Loucy (cell line): ENCODE data around the gene ARHGEF9.

ENCODE experiments used
- H2AFZ ChIP-seq: fragments of 200-600 bp; sonication (generic); 2 replicates; pipeline ENCODE4 v1.6.0; 2016; ENCODE audit warnings: antibody characterized with exemption, mild to moderate bottlenecking, low read length, moderate library complexity
- H3F3A ChIP-seq: fragments of 200-600 bp; 2 replicates; pipeline ENCODE4 v1.6.0; 2016; ENCODE audit warnings: antibody characterized with exemption, low read depth, mild to moderate bottlenecking
- H3K27me3 ChIP-seq: fragments of 200-600 bp; sonication (generic); 2 replicates; pipeline ENCODE4 v1.6.1; 2014; ENCODE audit warnings: low read length, mild to moderate bottlenecking; ENCODE audit not compliant: insufficient read depth, poor library complexity, severe bottlenecking
- H3K36me3 ChIP-seq: fragments of 200-600 bp; sonication (generic); 2 replicates; pipeline ENCODE4 v1.6.1; 2016; ENCODE audit warnings: low read length; ENCODE audit not compliant: insufficient read depth
- H3K4me1 ChIP-seq: fragments of 200-600 bp; sonication (generic); 2 replicates; pipeline ENCODE4 v1.5.1; 2014; ENCODE audit warnings: low read length, mild to moderate bottlenecking; ENCODE audit not compliant: insufficient read depth, poor library complexity, severe bottlenecking
- H3K4me2 ChIP-seq: fragments of 200-600 bp; sonication (generic); 2 replicates; pipeline ENCODE4 v1.6.0; 2014; ENCODE audit warnings: antibody characterized with exemption, low read length, low read depth, mild to moderate bottlenecking; ENCODE audit not compliant: poor library complexity, severe bottlenecking
- H3K4me3 ChIP-seq: fragments of 200-600 bp; sonication (generic); 2 replicates; pipeline ENCODE4 v1.5.1; 2014; ENCODE audit warnings: low read length, mild to moderate bottlenecking, mixed read lengths; ENCODE audit not compliant: poor library complexity, severe bottlenecking
- H3K79me2 ChIP-seq: fragments of 200-600 bp; sonication (generic); 2 replicates; pipeline ENCODE4 v1.6.1; 2014; ENCODE audit warnings: low read length; ENCODE audit not compliant: insufficient read depth
- H3K9ac ChIP-seq: fragments of 200-600 bp; sonication (generic); 2 replicates; pipeline ENCODE4 v1.6.0; 2014; ENCODE audit warnings: mild to moderate bottlenecking, low read depth, low read length, moderate library complexity; ENCODE audit not compliant: poor library complexity, severe bottlenecking
- H3K9me2 ChIP-seq: fragments of 200-600 bp; sonication (generic); replicated peaks from 2 replicates; pipeline ENCODE4 v1.6.1; 2016; ENCODE audit warnings: low read depth, low read length, mixed read lengths
- H3K9me3 ChIP-seq: fragments of 200-600 bp; sonication (generic); 2 replicates; pipeline ENCODE4 v1.6.1; 2014; ENCODE audit warnings: mild to moderate bottlenecking, antibody characterized with exemption, low read length, low read depth; ENCODE audit not compliant: insufficient read depth
- H4K20me1 ChIP-seq: fragments of 200-600 bp; sonication (generic); 2 replicates; pipeline ENCODE4 v1.6.0; 2014; ENCODE audit warnings: antibody characterized with exemption, low read length, mild to moderate bottlenecking; ENCODE audit not compliant: insufficient read depth, poor library complexity, severe bottlenecking
- CTCF ChIP-seq: fragments of 200-600 bp; sonication (generic); conservative IDR thresholded peaks from 2 replicates; pipeline ENCODE4 v1.5.1; 2014; ENCODE audit warnings: mild to moderate bottlenecking, antibody characterized with exemption, low read length
- EZH2phosphoT487 ChIP-seq: fragments of 200-600 bp; IDR thresholded peaks from 2 replicates; pipeline ENCODE4 v1.6.1; 2018; ENCODE audit warnings: antibody characterized with exemption, mild to moderate bottlenecking, moderate library complexity, borderline replicate concordance

Gene ARHGEF9

GRCh38 chrX:63740382-63740781 lies 44.6 kb downstream of the ARHGEF9 start:
- H3K79me2 ChIP-seq, result 0 out of 2 replicates have a peak, but pooled peaks cover 3% of the 10 kb centered on the region
- no peaks in the 10 kb centered on the region for H3K27me3 ChIP-seq
- no peak overlapping the region for H3K4me2 ChIP-seq

GRCh38 chrX:63739885-63740284 lies 45.1 kb downstream of the ARHGEF9 start:
- Histone ChIP-seq H3K9ac (no peak overlapping the region), H3K79me2 (0 out of 2 replicates have a peak, but pooled peaks cover 3% of the 10 kb centered on the region), H2AFZ (no peak overlapping the region), H3F3A (no peaks in the 10 kb centered on the region), H3K4me1 (peaks cover 5% of the 10 kb centered on the region), H4K20me1 (no peaks in the 10 kb centered on the region), H3K27me3 (no peaks in the 10 kb centered on the region), H3K36me3 (no peaks in the 10 kb centered on the region), H3K9me2 (no peaks in the 10 kb centered on the region), H3K4me2 (no peak overlapping the region), H3K4me3 (no peak overlapping the region), H3K9me3 (no peaks in the 10 kb centered on the region)
- TF ChIP-seq EZH2phosphoT487 (no peak), CTCF (no peak)

More at GRCh38 chrX:63740382-63740781, 44.6 kb downstream of the ARHGEF9 start:
- Histone ChIP-seq H2AFZ (no peak overlapping the region), H3K4me1 (peaks cover 8% of the 10 kb centered on the region), H3K9me2 (no peaks in the 10 kb centered on the region), H3K36me3 (no peaks in the 10 kb centered on the region), H3K9ac (no peak overlapping the region), H3K9me3 (no peaks in the 10 kb centered on the region), H3F3A (no peaks in the 10 kb centered on the region), H4K20me1 (no peaks in the 10 kb centered on the region), H3K4me3 (no peak overlapping the region)
- no peak for TF ChIP-seq CTCF
- no peak for TF ChIP-seq EZH2phosphoT487

GRCh38 chrX:63738696-63739095 lies 46.3 kb downstream of the ARHGEF9 start:
- no peaks in the 10 kb centered on the region for H3K9me3 ChIP-seq
- peaks cover 5% of the 10 kb centered on the region for H3K4me1 ChIP-seq
- no peaks in the 10 kb centered on the region for H4K20me1 ChIP-seq
- no peak overlapping the region for H3K9ac ChIP-seq
- no peaks in the 10 kb centered on the region for H3K9me2 ChIP-seq
- H3K4me2 ChIP-seq, result no peak overlapping the region
- H3K79me2 ChIP-seq, result no peaks in the 10 kb centered on the region
- no peaks in the 10 kb centered on the region for H3K36me3 ChIP-seq
- no peaks in the 10 kb centered on the region for H3K27me3 ChIP-seq
- no peak overlapping the region for H2AFZ ChIP-seq
- TF ChIP-seq CTCF (no peak), EZH2phosphoT487 (no peak)
- H3F3A ChIP-seq, result no peaks in the 10 kb centered on the region
- H3K4me3 ChIP-seq, result no peak overlapping the region
